ENCODE results near the gene SURF1. TPM values are rescaled to one million over a fixed set of nuclear protein-coding genes. Genes with fewer than 3 reads are reported as not detected.

Gene SURF1
- total RNA-seq, 1 experiment from 2014 or later = 28.1 TPM

DNA sequence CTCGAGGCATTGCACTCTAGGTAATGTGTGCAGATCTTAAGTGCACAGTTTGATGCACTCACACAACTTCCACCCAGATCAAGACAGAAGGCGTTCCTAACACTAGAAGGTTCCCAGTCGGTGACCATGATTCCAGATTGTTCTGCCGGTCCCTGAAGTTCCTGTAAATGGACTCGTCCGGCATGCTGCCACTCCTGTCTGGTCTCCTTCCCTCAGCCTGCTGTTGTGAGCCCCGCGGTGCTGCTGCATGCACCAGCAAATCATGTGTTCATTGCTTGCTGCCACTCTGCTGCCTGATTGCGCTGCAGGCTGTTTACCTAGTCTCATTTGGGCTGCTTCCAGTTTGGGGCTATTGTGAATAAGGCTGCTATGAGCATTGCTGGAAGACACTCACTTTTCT lies 31.4 kb upstream of the SURF1 start:
- no peak overlapping the region for H3K4me3 ChIP-seq (ENCODE audit: low read length)
- H3K4me1 ChIP-seq (ENCODE audit: insufficient read depth, low read length) = no peaks in the 10 kb centered on the region
- no peaks in the 10 kb centered on the region for H3K27me3 ChIP-seq (ENCODE audit: low read length)
- no peaks in the 10 kb centered on the region for H3F3A ChIP-seq (ENCODE audit: low read length, unreplicated experiment)
- no peak overlapping the region for H2AFZ ChIP-seq (ENCODE audit: low read length)
- no peaks in the 10 kb centered on the region for H3K36me3 ChIP-seq (ENCODE audit: low read depth, low read length)
- ATAC-seq = no peak
- no peaks in the 10 kb centered on the region for H3K79me2 ChIP-seq (ENCODE audit: low read length)
- ChIA-PET CTCF (no interaction called here), POLR2A (ENCODE audit: unreplicated experiment) (no interaction called here)
- no peak for DNase-seq
- TF ChIP-seq, protein P1, sequence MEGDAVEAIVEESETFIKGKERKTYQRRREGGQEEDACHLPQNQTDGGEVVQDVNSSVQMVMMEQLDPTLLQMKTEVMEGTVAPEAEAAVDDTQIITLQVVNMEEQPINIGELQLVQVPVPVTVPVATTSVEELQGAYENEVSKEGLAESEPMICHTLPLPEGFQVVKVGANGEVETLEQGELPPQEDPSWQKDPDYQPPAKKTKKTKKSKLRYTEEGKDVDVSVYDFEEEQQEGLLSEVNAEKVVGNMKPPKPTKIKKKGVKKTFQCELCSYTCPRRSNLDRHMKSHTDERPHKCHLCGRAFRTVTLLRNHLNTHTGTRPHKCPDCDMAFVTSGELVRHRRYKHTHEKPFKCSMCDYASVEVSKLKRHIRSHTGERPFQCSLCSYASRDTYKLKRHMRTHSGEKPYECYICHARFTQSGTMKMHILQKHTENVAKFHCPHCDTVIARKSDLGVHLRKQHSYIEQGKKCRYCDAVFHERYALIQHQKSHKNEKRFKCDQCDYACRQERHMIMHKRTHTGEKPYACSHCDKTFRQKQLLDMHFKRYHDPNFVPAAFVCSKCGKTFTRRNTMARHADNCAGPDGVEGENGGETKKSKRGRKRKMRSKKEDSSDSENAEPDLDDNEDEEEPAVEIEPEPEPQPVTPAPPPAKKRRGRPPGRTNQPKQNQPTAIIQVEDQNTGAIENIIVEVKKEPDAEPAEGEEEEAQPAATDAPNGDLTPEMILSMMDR (conservative IDR thresholded peaks at IDR 0.05; ENCODE audit: low read depth, low read length) = no peak
- TF ChIP-seq EZH2phosphoT487 (IDR thresholded peaks at IDR 0.05; ENCODE audit: borderline replicate concordance, low read length) (no peak), EZH2 (IDR thresholded peaks at IDR 0.05; ENCODE audit: low read length, unreplicated experiment) (no peak)
- H3K9ac ChIP-seq (ENCODE audit: low read length) = no peak overlapping the region
- intact Hi-C loops (cut with micrococcal nuclease) = no loop called here
- BruUV-seq (replicated peaks) = no TSS peak
- no peaks in the 10 kb centered on the region for H3K9me3 ChIP-seq (ENCODE audit: low read length)
- no peak overlapping the region for H3K27ac ChIP-seq (ENCODE audit: low read length)
- H3K9me2 ChIP-seq (replicated peaks; ENCODE audit: low read length) = no peaks in the 10 kb centered on the region
- no peaks in the 10 kb centered on the region for H4K20me1 ChIP-seq (ENCODE audit: low read length)
- H3K4me2 ChIP-seq (ENCODE audit: low read length) = no peak overlapping the region

DNA sequence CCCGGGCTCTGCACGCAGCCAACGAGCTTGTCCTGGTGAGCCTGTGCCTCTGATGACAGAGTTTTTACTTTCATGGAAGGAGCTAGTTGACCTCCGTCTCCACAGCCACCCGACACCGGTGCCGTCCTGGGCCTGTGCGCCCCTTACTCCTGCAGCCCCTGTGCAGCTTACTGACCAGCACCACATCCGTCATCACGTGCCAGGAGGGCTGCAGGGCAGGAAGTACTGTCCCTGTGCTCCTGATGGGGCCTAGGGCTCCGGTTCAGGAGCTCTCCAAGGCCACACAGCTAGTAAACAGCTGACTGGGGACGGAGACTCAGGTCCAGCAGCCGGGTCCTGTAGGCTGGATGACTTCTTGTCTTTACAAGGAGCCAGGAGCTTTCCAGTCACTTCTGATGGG lies 30.1 kb upstream of the SURF1 start:
- H3K4me1 ChIP-seq (ENCODE audit: insufficient read depth, low read length) = no peaks in the 10 kb centered on the region
- no peak overlapping the region for H3K27ac ChIP-seq (ENCODE audit: low read length)
- TF ChIP-seq, protein P1 (conservative IDR thresholded peaks at IDR 0.05; ENCODE audit: low read depth, low read length) = no peak
- no peak for TF ChIP-seq EZH2 (IDR thresholded peaks at IDR 0.05; ENCODE audit: low read length, unreplicated experiment)
- TF ChIP-seq EZH2phosphoT487 (IDR thresholded peaks at IDR 0.05; ENCODE audit: borderline replicate concordance, low read length) = no peak
- H3K4me2 ChIP-seq (ENCODE audit: low read length) = no peak overlapping the region
- H3K36me3 ChIP-seq (ENCODE audit: low read depth, low read length) = no peaks in the 10 kb centered on the region
- intact Hi-C loops (cut with micrococcal nuclease) = no loop called here
- no peaks in the 10 kb centered on the region for H3K27me3 ChIP-seq (ENCODE audit: low read length)
- ChIA-PET CTCF (no interaction called here), POLR2A (ENCODE audit: unreplicated experiment) (no interaction called here)
- ATAC-seq (no peak), DNase-seq (no peak)
- H3K9me3 ChIP-seq (ENCODE audit: low read length) = no peaks in the 10 kb centered on the region
- H3F3A ChIP-seq (ENCODE audit: low read length, unreplicated experiment) = no peaks in the 10 kb centered on the region
- no peak overlapping the region for H3K4me3 ChIP-seq (ENCODE audit: low read length)
- BruUV-seq (replicated peaks) = no TSS peak
- no peak overlapping the region for H2AFZ ChIP-seq (ENCODE audit: low read length)
- H3K9ac ChIP-seq (ENCODE audit: low read length) = no peak overlapping the region
- H3K79me2 ChIP-seq (ENCODE audit: low read length) = no peaks in the 10 kb centered on the region
- no peaks in the 10 kb centered on the region for H4K20me1 ChIP-seq (ENCODE audit: low read length)
- no peaks in the 10 kb centered on the region for H3K9me2 ChIP-seq (replicated peaks; ENCODE audit: low read length)

DNA sequence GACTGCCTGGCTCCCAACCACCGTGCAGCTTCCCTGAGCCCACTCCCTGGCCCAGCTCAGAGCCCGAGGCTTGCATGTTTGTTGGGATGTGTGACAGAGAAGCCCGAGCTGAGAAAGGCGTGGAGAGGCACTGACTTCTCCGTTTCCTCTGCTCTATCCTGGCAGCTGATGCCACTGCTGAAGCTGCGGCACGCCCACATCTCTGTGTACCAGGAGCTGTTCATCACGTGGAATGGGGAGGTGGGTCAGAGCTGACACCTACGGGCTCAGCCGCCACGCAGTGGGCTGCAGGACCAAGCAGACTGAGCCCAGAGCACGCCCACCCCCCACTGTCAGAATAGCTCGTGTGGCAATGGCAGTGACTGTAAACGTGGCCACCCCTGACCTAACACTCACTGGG lies 29.2 kb upstream of the SURF1 start:
- intact Hi-C loops (cut with micrococcal nuclease) = no loop called here
- TF ChIP-seq EZH2 (IDR thresholded peaks at IDR 0.05; ENCODE audit: low read length, unreplicated experiment) = no peak
- TF ChIP-seq EZH2phosphoT487 (IDR thresholded peaks at IDR 0.05; ENCODE audit: borderline replicate concordance, low read length) = no peak
- TF ChIP-seq, protein P1 (conservative IDR thresholded peaks at IDR 0.05; ENCODE audit: low read depth, low read length) = no peak
- Histone ChIP-seq H3K27me3 (ENCODE audit: low read length) (no peaks in the 10 kb centered on the region), H3K27ac (ENCODE audit: low read length) (no peak overlapping the region), H2AFZ (ENCODE audit: low read length) (no peak overlapping the region), H3K9me3 (ENCODE audit: low read length) (no peaks in the 10 kb centered on the region), H3K4me3 (ENCODE audit: low read length) (no peak overlapping the region), H3K79me2 (ENCODE audit: low read length) (no peaks in the 10 kb centered on the region), H3K4me2 (ENCODE audit: low read length) (no peak overlapping the region), H3K9ac (ENCODE audit: low read length) (no peak overlapping the region), H4K20me1 (ENCODE audit: low read length) (no peaks in the 10 kb centered on the region), H3F3A (ENCODE audit: low read length, unreplicated experiment) (no peaks in the 10 kb centered on the region), H3K4me1 (ENCODE audit: insufficient read depth, low read length) (no peaks in the 10 kb centered on the region), H3K36me3 (ENCODE audit: low read depth, low read length) (no peaks in the 10 kb centered on the region), H3K9me2 (replicated peaks; ENCODE audit: low read length) (no peaks in the 10 kb centered on the region)
- ChIA-PET CTCF (no interaction called here), POLR2A (ENCODE audit: unreplicated experiment) (no interaction called here)
- ATAC-seq (no peak), DNase-seq (no peak)
- no TSS peak for BruUV-seq (replicated peaks)
